Neural cell (in vitro differentiated cells): ENCODE data around the gene TTC9B. TPM values are rescaled to one million over a fixed set of nuclear protein-coding genes. Genes with fewer than 3 reads are reported as not detected.

ENCODE experiments used
- H2AFZ ChIP-seq: fragments of 200-600, 300-800 bp; sonication (generic), shearing (Covaris generic); 2 replicates; pipeline ENCODE4 v1.6.0; 2014; ENCODE audit warnings: low read depth, mild to moderate bottlenecking, antibody characterized with exemption, low read length, moderate library complexity
- H3F3A ChIP-seq: fragments of 200-600 bp; shearing (Covaris generic); 2 replicates; pipeline ENCODE4 v1.6.1; 2016; ENCODE audit warnings: mild to moderate bottlenecking, moderate library complexity, mixed read lengths, antibody characterized with exemption, low read length; ENCODE audit not compliant: insufficient read depth, poor library complexity, severe bottlenecking
- H3K27ac ChIP-seq: fragments of 200-600, 300-800 bp; sonication (generic), shearing (Covaris generic); 2 replicates; pipeline ENCODE4 v1.5.1; 2014; ENCODE audit warnings: mild to moderate bottlenecking, low read length, moderate library complexity
- H3K27me3 ChIP-seq: fragments of 300-800, 200-600 bp; sonication (generic), shearing (Covaris generic); 2 replicates; pipeline ENCODE4 v1.6.0; 2014; ENCODE audit warnings: mild to moderate bottlenecking, low read depth, low read length, moderate library complexity; ENCODE audit not compliant: insufficient read depth
- H3K36me3 ChIP-seq: fragments of 300-800, 200-600 bp; sonication (generic), shearing (Covaris generic); 2 replicates; pipeline ENCODE4 v1.5.1; 2014; ENCODE audit warnings: mild to moderate bottlenecking, antibody characterized with exemption, low read length, moderate library complexity; ENCODE audit not compliant: insufficient read depth
- H3K4me2 ChIP-seq: fragments of 300-800, 200-600 bp; sonication (generic), shearing (Covaris generic); 2 replicates; pipeline ENCODE4 v1.6.0; 2014; ENCODE audit warnings: mild to moderate bottlenecking, low read length
- H3K4me3 ChIP-seq: fragments of 300-800, 200-600 bp; sonication (generic), shearing (Covaris generic); 2 replicates; pipeline ENCODE4 v1.5.1; 2014; ENCODE audit warnings: mild to moderate bottlenecking, low read length, moderate library complexity
- H3K79me2 ChIP-seq: fragments of 200-600 bp; shearing (Covaris generic); replicated peaks from 2 replicates; pipeline ENCODE4 v1.6.0; 2014; ENCODE audit warnings: mild to moderate bottlenecking, low read length, moderate library complexity; ENCODE audit not compliant: insufficient read depth
- H3K9ac ChIP-seq: fragments of 300-800, 200-600 bp; sonication (generic), shearing (Covaris generic); 2 replicates; pipeline ENCODE4 v1.6.1; 2016; ENCODE audit warnings: mild to moderate bottlenecking, low read length, mixed read lengths
- H3K9me2 ChIP-seq: fragments of 200-600 bp; shearing (Covaris generic); 2 replicates; pipeline ENCODE4 v1.6.1; 2016; ENCODE audit warnings: mild to moderate bottlenecking, low read length, mixed read lengths; ENCODE audit not compliant: insufficient read depth
- H3K9me3 ChIP-seq: fragments of 200-600, 300-800 bp; sonication (generic), shearing (Covaris generic); 2 replicates; pipeline ENCODE4 v1.6.1; 2016; ENCODE audit warnings: mild to moderate bottlenecking, mixed run types, low read length, moderate library complexity, mixed read lengths
- H4K20me1 ChIP-seq: fragments of 200-600 bp; shearing (Covaris generic); 2 replicates; pipeline ENCODE4 v1.6.1; 2016; ENCODE audit warnings: mild to moderate bottlenecking, mixed run types; ENCODE audit not compliant: insufficient read depth
- EP300 ChIP-seq: fragments of 450-650 bp; conservative IDR thresholded peaks from 2 replicates; pipeline ENCODE4 v1.6.1; 2014; ENCODE audit warnings: antibody characterized with exemption, mild to moderate bottlenecking, moderate library complexity; ENCODE audit not compliant: poor library complexity, severe bottlenecking
- EZH2 ChIP-seq: fragments of 200-600, 300-800 bp; shearing (Covaris generic), sonication (generic); IDR thresholded peaks from 2 replicates; pipeline ENCODE4 v1.6.1; 2014; ENCODE audit warnings: antibody characterized with exemption, low read length, borderline replicate concordance, mild to moderate bottlenecking; ENCODE audit not compliant: insufficient read depth, poor library complexity, severe bottlenecking
- MXI1 ChIP-seq: fragments of 450-650 bp; conservative IDR thresholded peaks from 2 replicates; pipeline ENCODE4 v1.6.1; 2014; ENCODE audit warnings: antibody characterized with exemption, mild to moderate bottlenecking; ENCODE audit not compliant: poor library complexity, severe bottlenecking
- POLR2AphosphoS5 ChIP-seq: IDR thresholded peaks from 2 replicates; pipeline ENCODE4 v1.6.1; 2012
- RAD21 ChIP-seq: fragments of 450-650 bp; conservative IDR thresholded peaks from 2 replicates; pipeline ENCODE4 v1.6.1; 2014; ENCODE audit warnings: antibody characterized with exemption, mild to moderate bottlenecking, moderate library complexity
- REST ChIP-seq: IDR thresholded peaks from 2 replicates; pipeline ENCODE4 v1.6.1; 2012; ENCODE audit warnings: borderline replicate concordance
- SMC3 ChIP-seq: fragments of 450-650 bp; conservative IDR thresholded peaks from 2 replicates; pipeline ENCODE4 v1.6.1; 2014; ENCODE audit warnings: antibody characterized with exemption, mild to moderate bottlenecking, moderate library complexity; ENCODE audit not compliant: poor library complexity
- TAF1 ChIP-seq: IDR thresholded peaks from 2 replicates; pipeline ENCODE4 v1.6.1; 2012; ENCODE audit warnings: low read depth
- polyA plus RNA-seq: library from polyadenylated mRNA; depleted of rRNA; stranded (reverse); fragments of >200 nt; gene quantifications from 2 replicates; pipeline ENCODE4 v1.2.3, GENCODE V29; 2014
- TF ChIP-seq, protein P1 (sequence below): fragments of 450-650 bp; IDR thresholded peaks from 2 replicates; pipeline ENCODE4 v1.5.1; 2014; ENCODE audit warnings: antibody characterized with exemption, mild to moderate bottlenecking, moderate library complexity; ENCODE audit not compliant: poor library complexity, severe bottlenecking

The TTC9B gene
- polyA plus RNA-seq, 1 donor from 2014 or later: 111 TPM

DNA sequence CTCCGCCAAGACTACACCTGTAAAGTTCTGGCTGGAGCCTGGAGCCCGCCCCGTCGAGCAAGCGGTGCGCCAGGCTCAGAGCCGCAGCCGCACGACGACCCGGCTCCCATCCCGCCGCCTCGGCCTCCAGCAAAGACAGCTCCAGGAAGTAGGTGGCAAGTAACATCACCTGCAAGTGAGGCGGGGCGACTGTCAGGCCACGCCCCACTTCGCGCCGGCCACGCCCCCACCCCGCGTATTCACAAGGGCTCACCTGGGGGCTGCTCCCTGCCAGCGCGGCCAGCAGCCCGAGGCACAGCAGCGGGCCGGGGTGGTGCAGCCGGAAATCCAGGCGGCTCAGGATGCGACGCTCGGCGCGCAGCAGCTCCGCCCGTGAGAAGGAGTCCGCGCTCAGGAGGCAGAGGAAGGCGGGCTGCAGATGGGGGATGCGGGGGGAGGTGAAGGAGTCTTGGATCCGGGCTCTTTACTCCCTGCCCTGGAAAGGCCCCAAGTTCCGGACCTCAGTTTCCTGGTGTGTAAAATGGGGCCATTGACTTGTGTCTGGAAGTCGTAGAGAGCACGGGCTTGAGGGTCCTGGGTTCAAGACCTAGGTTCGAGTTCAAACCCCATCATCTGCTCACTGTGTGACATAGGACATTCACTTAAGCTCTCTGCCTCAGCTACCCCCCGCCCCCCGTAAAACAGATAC is 5.1 kb upstream of the TTC9B start:
- Histone ChIP-seq H3K27me3 (peaks cover 18% of the 10 kb centered on the region), H4K20me1 (no peaks in the 10 kb centered on the region), H3K27ac (no peak overlapping the region), H3K9ac (no peak overlapping the region), H2AFZ (no peak overlapping the region), H3K9me2 (no peaks in the 10 kb centered on the region), H3K4me3 (no peak overlapping the region), H3K4me2 (no peak overlapping the region), H3K36me3 (no peaks in the 10 kb centered on the region), H3K79me2 (no peaks in the 10 kb centered on the region), H3F3A (no peaks in the 10 kb centered on the region), H3K9me3 (no peaks in the 10 kb centered on the region)
- TF ChIP-seq, protein P1, sequence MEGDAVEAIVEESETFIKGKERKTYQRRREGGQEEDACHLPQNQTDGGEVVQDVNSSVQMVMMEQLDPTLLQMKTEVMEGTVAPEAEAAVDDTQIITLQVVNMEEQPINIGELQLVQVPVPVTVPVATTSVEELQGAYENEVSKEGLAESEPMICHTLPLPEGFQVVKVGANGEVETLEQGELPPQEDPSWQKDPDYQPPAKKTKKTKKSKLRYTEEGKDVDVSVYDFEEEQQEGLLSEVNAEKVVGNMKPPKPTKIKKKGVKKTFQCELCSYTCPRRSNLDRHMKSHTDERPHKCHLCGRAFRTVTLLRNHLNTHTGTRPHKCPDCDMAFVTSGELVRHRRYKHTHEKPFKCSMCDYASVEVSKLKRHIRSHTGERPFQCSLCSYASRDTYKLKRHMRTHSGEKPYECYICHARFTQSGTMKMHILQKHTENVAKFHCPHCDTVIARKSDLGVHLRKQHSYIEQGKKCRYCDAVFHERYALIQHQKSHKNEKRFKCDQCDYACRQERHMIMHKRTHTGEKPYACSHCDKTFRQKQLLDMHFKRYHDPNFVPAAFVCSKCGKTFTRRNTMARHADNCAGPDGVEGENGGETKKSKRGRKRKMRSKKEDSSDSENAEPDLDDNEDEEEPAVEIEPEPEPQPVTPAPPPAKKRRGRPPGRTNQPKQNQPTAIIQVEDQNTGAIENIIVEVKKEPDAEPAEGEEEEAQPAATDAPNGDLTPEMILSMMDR: no peak
- TF ChIP-seq EZH2: no peak
- no peak for TF ChIP-seq REST
- TF ChIP-seq TAF1: no peak
- TF ChIP-seq RAD21: no peak
- no peak for TF ChIP-seq MXI1
- TF ChIP-seq SMC3: no peak
- TF ChIP-seq EP300: no peak

DNA sequence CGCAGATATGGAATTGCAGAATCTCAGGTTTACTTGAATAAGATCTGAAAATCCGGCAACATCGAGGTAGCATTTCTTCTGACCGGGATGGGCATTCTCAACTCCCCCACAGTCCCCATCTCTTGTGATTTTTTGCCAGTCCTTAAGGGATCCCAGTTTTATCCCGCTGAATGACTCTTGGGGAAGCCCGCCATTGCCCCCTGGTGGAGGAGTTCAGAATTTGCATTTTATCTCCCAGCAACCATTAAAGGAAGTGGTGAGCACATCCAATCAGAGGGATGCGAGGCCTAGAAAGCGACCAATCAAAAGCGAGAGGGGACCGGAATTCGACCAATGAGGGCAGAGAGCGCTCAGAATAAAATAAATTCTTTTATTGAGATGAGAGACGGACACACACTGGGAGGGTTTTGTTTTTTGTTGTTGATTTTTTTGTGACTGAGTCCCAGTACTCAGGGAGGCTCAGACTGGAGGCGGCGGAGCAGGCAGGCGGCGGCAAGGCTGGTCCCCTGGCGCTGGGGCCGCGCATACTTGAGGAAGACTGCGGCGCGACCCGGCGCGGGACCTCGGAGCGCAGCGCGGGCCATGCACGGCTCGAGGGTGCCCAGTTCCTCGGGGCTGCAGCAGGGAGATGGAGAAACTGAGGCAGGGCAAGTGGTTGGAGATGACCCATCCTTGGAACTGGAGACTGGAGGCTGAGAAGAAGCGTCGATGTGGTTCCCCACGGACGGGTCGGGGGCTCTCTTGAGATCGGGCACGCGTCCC is 3.9 kb upstream of the TTC9B start:
- Histone ChIP-seq H3K4me2 (no peak overlapping the region), H3K27me3 (peaks cover 21% of the 10 kb centered on the region), H4K20me1 (no peaks in the 10 kb centered on the region), H3F3A (no peaks in the 10 kb centered on the region), H3K36me3 (no peaks in the 10 kb centered on the region), H3K79me2 (no peaks in the 10 kb centered on the region), H3K9ac (no peak overlapping the region), H2AFZ (no peak overlapping the region), H3K27ac (no peak overlapping the region), H3K9me2 (no peaks in the 10 kb centered on the region), H3K4me3 (no peak overlapping the region), H3K9me3 (no peaks in the 10 kb centered on the region)
- TF ChIP-seq RAD21 (peak; percentile 60), EZH2 (no peak), MXI1 (no peak), POLR2AphosphoS5 (no peak), EP300 (no peak), REST (no peak), TAF1 (no peak), SMC3 (peak; percentile 69)
- TF ChIP-seq, protein P1: peak; percentile 75
